ENCODE results near the gene QKI. TPM values are rescaled to one million over a fixed set of nuclear protein-coding genes. Genes with fewer than 3 reads are reported as not detected.

The QKI gene
- total and polyA plus RNA-seq, 2 donors (not counting 3 experiments of a cell fraction or from before 2014, with no cell fraction given), result 178 to 232 TPM

GRCh38 chr6:163599684-163600083 is 185.2 kb downstream of the QKI start:
- H3K4me2 ChIP-seq (ENCODE audit: insufficient read depth, low read length), result no peak overlapping the region
- H2AFZ ChIP-seq (ENCODE audit: low read depth, low read length), result no peak overlapping the region
- CTCF ChIA-PET, result no interaction called here
- no peaks in the 10 kb centered on the region for H3K79me2 ChIP-seq (ENCODE audit: control insufficient read depth, insufficient read depth, low read length)
- no peaks in the 10 kb centered on the region for H4K20me1 ChIP-seq (replicated peaks; ENCODE audit: control insufficient read depth, extremely low read depth, insufficient read depth, low read length)
- no peak overlapping the region for H3K4me3 ChIP-seq (replicated peaks in 1 of 3; ENCODE audit: insufficient read depth in 1 of 3, low read depth in 1 of 3, low read length in 3 of 3)
- no peaks in the 10 kb centered on the region for H3K4me1 ChIP-seq (ENCODE audit: control insufficient read depth, extremely low read depth, insufficient read depth, low read length)
- BruUV-seq (replicated peaks), result no TSS peak
- H3K27ac ChIP-seq (ENCODE audit: insufficient read depth, low read depth, low read length), result no peak overlapping the region
- dilution Hi-C loops (cut with MboI; ENCODE audit: extremely low pct_ligation_motif_present, low sequenced_read_pairs), result no loop called here
- H3K9me1 ChIP-seq (replicated peaks; ENCODE audit: control insufficient read depth, extremely low read depth, insufficient read depth, low read length), result no peaks in the 10 kb centered on the region
- intact Hi-C loops (cut with micrococcal nuclease), result no loop called here
- no peaks in the 10 kb centered on the region for H3K36me3 ChIP-seq (ENCODE audit: control insufficient read depth in 2 of 2, extremely low read depth in 1 of 2, insufficient read depth in 2 of 2, low read length in 2 of 2)
- FAIRE-seq (no peak), DNase-seq (ENCODE audit: low read depth, low spot score) (no peak)
- H3K9me3 ChIP-seq (replicated peaks; ENCODE audit: control insufficient read depth, insufficient read depth, low read length), result no peaks in the 10 kb centered on the region
- no peak for TF ChIP-seq EZH2 (IDR thresholded peaks at IDR 0.05; ENCODE audit: borderline replicate concordance, low read depth, low read length, severe bottlenecking)
- TF ChIP-seq MYC (IDR thresholded peaks at IDR 0.05; ENCODE audit: low read depth, low read length), result no peak
- TF ChIP-seq FOS (IDR thresholded peaks at IDR 0.05; ENCODE audit: borderline replicate concordance, insufficient read depth, low read length), result no peak
- no peak for TF ChIP-seq JUN (IDR thresholded peaks at IDR 0.05; ENCODE audit: borderline replicate concordance, insufficient read depth, insufficient read length, low read depth)
- TF ChIP-seq MAX (IDR thresholded peaks at IDR 0.05; ENCODE audit: insufficient read depth, insufficient read length), result no peak
- no peak overlapping the region for H3K9ac ChIP-seq (replicated peaks; ENCODE audit: extremely low read depth, insufficient read depth, low read length)
- H3K27me3 ChIP-seq (ENCODE audit: control insufficient read depth in 2 of 2, insufficient read depth in 2 of 2, low read length in 2 of 2), result peaks cover 0 to 12% of the 10 kb centered on the region in 2 experiments
- POLR2A ChIA-PET, result no interaction called here

DNA sequence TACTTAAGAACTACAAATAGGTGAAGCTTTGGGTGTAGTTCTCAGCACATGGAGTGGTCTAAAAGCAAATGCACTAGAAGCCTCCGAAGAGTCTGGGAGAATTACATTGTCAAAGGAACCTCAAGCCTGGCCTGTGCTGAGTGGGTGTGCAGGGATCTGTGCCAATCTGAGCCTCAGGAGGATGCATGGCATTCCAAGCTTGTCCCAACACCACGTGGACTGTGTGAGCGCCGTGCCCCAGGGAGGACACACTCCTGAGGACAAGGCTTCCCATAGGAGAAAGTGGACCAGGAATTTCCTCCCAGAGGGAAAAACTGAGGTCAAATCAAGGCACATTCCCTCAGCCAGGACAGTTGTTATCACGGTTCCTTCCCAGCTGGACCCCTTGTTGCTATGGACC is 185.8 kb downstream of the QKI start:
- DNase-seq (ENCODE audit: low read depth, low spot score), result no peak
- dilution Hi-C loops (cut with MboI; ENCODE audit: extremely low pct_ligation_motif_present, low sequenced_read_pairs) (no loop called here), intact Hi-C loops (cut with micrococcal nuclease) (no loop called here)
- H3K4me2 ChIP-seq (ENCODE audit: insufficient read depth, low read length), result no peak overlapping the region
- H3K27ac ChIP-seq (ENCODE audit: insufficient read depth, low read depth, low read length), result no peak overlapping the region
- H3K4me1 ChIP-seq (ENCODE audit: control insufficient read depth, extremely low read depth, insufficient read depth, low read length), result no peaks in the 10 kb centered on the region
- no peaks in the 10 kb centered on the region for H3K9me3 ChIP-seq (replicated peaks; ENCODE audit: control insufficient read depth, insufficient read depth, low read length)
- TF ChIP-seq POLR2AphosphoS5 (IDR thresholded peaks at IDR 0.05; ENCODE audit: insufficient read depth, low read depth, low read length) (no peak), MYC (IDR thresholded peaks at IDR 0.05; ENCODE audit: low read depth, low read length) (no peak), MAX (IDR thresholded peaks at IDR 0.05; ENCODE audit: insufficient read depth, insufficient read length) (no peak), JUN (IDR thresholded peaks at IDR 0.05; ENCODE audit: borderline replicate concordance, insufficient read depth, insufficient read length, low read depth) (no peak), FOS (IDR thresholded peaks at IDR 0.05; ENCODE audit: borderline replicate concordance, insufficient read depth, low read length) (no peak), GATA2 (IDR thresholded peaks at IDR 0.05; ENCODE audit: insufficient read depth, insufficient read length, low read depth, low read length) (no peak), EZH2 (IDR thresholded peaks at IDR 0.05; ENCODE audit: borderline replicate concordance, low read depth, low read length, severe bottlenecking) (no peak), POLR2A (IDR thresholded peaks at IDR 0.05; ENCODE audit: low read depth, low read length) (no peak)
- TF ChIP-seq, protein P1, sequence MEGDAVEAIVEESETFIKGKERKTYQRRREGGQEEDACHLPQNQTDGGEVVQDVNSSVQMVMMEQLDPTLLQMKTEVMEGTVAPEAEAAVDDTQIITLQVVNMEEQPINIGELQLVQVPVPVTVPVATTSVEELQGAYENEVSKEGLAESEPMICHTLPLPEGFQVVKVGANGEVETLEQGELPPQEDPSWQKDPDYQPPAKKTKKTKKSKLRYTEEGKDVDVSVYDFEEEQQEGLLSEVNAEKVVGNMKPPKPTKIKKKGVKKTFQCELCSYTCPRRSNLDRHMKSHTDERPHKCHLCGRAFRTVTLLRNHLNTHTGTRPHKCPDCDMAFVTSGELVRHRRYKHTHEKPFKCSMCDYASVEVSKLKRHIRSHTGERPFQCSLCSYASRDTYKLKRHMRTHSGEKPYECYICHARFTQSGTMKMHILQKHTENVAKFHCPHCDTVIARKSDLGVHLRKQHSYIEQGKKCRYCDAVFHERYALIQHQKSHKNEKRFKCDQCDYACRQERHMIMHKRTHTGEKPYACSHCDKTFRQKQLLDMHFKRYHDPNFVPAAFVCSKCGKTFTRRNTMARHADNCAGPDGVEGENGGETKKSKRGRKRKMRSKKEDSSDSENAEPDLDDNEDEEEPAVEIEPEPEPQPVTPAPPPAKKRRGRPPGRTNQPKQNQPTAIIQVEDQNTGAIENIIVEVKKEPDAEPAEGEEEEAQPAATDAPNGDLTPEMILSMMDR (IDR thresholded peaks at IDR 0.05; ENCODE audit: extremely low read depth in 1 of 2, insufficient read depth in 1 of 2, low read depth in 1 of 2, low read length in 2 of 2), result no peak
- peaks cover 0 to 12% of the 10 kb centered on the region in 2 experiments for H3K27me3 ChIP-seq (ENCODE audit: control insufficient read depth in 2 of 2, insufficient read depth in 2 of 2, low read length in 2 of 2)
- H3K9me1 ChIP-seq (replicated peaks; ENCODE audit: control insufficient read depth, extremely low read depth, insufficient read depth, low read length), result no peaks in the 10 kb centered on the region
- no peaks in the 10 kb centered on the region for H3K36me3 ChIP-seq (ENCODE audit: control insufficient read depth in 2 of 2, extremely low read depth in 1 of 2, insufficient read depth in 2 of 2, low read length in 2 of 2)
- H2AFZ ChIP-seq (ENCODE audit: low read depth, low read length), result no peak overlapping the region
- H3K79me2 ChIP-seq (ENCODE audit: control insufficient read depth, insufficient read depth, low read length), result no peaks in the 10 kb centered on the region
- no TSS peak for BruUV-seq (replicated peaks)
- H3K9ac ChIP-seq (replicated peaks; ENCODE audit: extremely low read depth, insufficient read depth, low read length), result no peak overlapping the region
- no peaks in the 10 kb centered on the region for H4K20me1 ChIP-seq (replicated peaks; ENCODE audit: control insufficient read depth, extremely low read depth, insufficient read depth, low read length)
- ChIA-PET CTCF (no interaction called here), POLR2A (no interaction called here)
- FAIRE-seq, result no peak
- H3K4me3 ChIP-seq (replicated peaks in 1 of 3; ENCODE audit: insufficient read depth in 1 of 3, low read depth in 1 of 3, low read length in 3 of 3), result no peak overlapping the region

Data from endothelial cell of umbilical vein (primary cell).